ENCODE data around the gene PTN. TPM values are rescaled to one million over a fixed set of nuclear protein-coding genes. Genes with fewer than 3 reads are reported as not detected.
"Not testable (repeated sequence)": the region's sequence is repeated elsewhere in the genome, so short reads cannot be mapped to it uniquely, and the experiment has no call there.

The PTN gene
- total RNA-seq, 1 donor from 2014 or later: 15.8 TPM

GRCh38 chr7:137204246-137204645 is 139.3 kb downstream of the PTN start:
- DNase-seq (ENCODE audit: low spot score): no peak
- intact Hi-C loops (cut with DNase I): no loop called here

- no peak for DNase-seq (ENCODE audit: low spot score)
- intact Hi-C loops (cut with DNase I): no loop called here
Measured at GRCh38 chr7:137203351-137203750, 140.2 kb downstream of the PTN start.

- DNase-seq (ENCODE audit: low spot score): no peak
- intact Hi-C loops (cut with DNase I): no loop called here
Measured at GRCh38 chr7:137196648-137197047, 146.9 kb downstream of the PTN start.

- intact Hi-C loops (cut with DNase I): no loop called here
- DNase-seq (ENCODE audit: low spot score): no peak
Measured at GRCh38 chr7:137195996-137196395, 147.5 kb downstream of the PTN start.

- DNase-seq (ENCODE audit: low spot score); intact Hi-C loops (cut with DNase I): not testable (repeated sequence)
Measured at GRCh38 chr7:137181619-137182018, 161.9 kb downstream of the PTN start.

Data from cardiac septum (tissue), 1 donor.